NCI-H82 (cell line): ENCODE measurements around the gene DSCAML1.

Source experiments
- DNase-seq: peaks from one replicate; lab custom pipeline; 2025; lab: John Stamatoyannopoulos, UW

DSCAML1 gene

DNA sequence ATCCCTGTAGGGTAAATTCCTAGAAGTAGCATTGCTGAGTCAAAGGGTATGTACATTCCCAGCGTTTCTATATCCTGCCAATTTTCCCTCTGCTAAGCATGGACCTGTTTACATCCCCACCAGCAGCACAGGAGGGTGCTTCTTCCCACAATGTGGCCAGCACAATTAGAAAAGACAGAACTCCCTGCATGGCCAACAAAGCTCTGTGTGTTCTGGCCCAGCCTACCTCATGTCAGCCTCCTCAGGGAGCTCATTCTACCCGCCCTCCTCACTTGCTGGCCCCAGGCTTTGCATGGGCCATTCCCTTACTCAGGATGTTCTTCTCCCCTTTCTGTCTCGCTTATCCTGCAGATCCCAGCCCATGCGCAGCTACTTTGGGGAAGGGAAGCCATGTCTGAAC, 186.1 kb downstream of the DSCAML1 start:
- no peak for DNase-seq

DNA sequence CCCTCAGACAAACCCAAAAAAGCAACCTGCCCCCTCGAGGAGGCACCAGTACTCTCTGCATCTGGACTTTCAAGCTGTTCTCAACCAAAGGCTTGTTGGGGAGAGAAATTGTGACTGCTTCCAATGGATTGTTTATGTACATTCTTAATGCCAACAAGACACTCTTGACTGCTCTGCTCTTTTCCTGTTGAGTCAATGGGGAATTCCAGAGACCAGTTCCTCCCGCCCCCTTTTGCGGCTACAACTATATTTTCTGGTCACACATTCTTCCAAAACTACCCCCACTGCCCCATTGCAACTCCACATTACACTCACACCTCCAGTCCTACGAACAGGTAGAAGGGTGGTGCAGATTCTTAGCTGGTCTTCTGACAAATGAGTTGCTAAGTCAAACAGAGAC, 187.0 kb downstream of the DSCAML1 start:
- no peak for DNase-seq

DNA sequence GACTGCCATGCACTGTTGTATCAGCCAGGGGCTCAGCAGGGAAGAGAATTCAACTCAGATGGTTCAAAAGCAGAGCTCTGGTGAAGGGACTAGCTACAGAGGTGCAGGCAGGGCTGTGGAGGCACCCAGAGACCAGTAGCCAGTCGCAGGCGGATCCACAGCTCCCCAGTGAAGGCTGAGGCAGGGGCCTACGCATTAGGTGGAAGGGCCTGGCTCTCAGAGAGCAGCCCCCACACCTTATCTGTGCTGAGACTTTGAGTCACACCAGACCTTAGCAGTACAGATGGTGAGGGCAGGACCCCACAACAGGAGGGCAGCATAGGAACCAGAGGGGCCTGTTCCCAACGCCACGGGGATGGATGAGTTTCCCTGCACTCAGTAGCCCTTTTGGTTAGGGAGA, 189.6 kb downstream of the DSCAML1 start:
- no peak for DNase-seq

DNA sequence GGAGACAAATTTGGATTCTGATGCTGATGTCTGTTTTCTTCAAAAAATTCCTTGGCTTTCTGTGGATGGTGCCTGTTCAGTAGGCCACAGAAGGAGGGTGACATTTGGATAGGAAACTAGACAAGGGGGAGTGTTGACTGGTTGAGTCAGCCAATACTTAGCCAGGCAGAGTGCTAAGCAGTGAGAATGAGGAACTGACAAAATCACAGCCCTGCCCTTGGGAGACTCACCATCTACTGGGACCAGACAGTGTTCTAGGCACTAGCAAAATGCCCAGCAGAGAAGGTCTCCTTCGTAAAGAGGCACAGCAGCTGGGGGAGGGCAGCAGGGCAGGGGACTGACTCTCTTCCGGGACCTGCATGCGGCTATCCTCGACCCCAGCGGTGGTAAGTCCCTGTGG, 190.2 kb downstream of the DSCAML1 start:
- DNase-seq = no peak

DNA sequence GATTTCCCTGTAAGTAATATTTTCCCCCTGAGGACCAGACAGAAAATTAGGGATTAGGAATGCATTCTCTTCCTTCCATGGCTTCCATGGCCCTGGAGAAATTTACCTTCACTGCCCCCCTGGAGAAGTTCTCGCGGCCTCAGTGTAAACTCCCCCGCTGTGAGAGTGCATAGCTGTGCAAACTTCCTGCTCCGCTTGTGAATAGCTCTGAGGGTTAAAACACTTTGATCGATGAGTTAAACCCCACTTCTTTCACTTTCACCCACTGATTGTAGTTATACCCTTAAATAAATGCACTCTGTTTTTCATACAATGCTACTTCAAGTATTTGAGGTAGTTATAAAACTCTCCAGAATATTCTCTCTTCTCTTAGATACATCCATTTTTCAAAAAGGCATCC, 190.8 kb downstream of the DSCAML1 start:
- DNase-seq = no peak

DNA sequence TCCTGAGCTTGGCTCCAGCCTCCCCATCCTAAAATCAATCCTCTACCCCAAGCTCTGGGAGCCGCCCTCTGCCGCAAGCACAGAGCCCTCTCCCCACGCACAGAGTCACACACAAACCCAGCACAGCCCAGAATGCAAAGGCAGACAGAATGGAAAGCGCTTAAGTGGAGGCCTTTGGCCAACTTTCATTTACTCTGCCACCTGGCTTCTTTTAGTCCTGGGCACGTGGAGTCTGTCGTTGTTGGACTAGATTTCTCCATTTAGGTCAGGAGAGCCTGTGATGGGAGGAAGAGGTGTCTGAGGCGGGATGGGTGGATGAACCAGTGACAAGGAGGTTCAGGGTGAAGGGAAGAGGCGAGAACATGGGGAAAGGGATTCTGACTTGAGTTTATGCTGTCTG, 191.7 kb downstream of the DSCAML1 start:
- DNase-seq = no peak

DNA sequence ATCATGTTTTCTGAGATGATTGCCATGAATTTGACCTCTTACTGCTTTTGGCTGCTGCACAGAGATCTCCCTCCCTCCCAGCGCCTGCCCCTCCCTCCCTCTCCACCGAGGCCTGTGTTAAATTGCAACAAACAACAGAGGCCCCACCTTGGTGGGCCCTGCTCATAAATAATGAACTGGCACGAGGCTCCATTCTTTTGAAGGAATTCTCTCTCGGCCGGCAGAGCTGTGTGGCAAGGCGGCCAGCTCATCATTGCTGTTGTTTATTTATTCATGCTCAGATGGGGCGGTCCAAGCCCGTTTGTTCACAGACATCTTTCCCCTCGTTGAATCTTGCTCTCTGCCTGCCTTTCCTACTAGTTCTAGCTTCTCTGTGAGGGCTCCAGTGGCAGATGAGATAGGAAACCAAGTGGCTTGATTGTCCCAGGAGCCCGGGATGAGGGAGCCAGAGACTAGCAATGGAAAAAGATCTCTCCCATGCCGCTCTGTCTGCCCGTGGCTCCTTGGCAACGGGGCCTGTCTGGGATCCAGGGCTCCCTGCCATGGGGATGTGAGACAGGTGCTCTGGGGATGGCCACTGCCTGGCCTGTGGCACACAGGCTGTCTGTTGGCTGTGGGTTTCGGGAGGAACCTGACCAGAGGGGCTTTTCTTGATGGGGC, 192.6 kb downstream of the DSCAML1 start:
- DNase-seq = no peak

DNA sequence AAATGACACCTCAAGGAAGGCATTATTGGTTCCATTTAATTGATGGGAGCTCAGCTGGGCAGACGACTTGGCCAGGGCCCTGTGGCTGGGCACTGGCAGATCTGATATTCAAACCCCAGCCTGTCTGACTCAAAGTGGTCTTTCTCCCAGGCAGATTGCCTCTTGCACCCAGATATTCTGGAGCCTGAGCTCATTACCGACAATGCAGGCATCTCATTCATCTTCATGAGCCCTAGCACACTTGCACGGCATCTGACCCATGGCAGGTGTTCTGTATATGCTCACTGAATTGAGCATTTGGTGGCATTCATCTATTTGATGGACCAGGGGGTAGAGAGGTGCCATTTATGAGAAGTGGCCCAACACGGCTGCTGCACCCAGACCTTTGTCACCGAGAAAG, 193.1 kb downstream of the DSCAML1 start:
- DNase-seq = no peak

DNA sequence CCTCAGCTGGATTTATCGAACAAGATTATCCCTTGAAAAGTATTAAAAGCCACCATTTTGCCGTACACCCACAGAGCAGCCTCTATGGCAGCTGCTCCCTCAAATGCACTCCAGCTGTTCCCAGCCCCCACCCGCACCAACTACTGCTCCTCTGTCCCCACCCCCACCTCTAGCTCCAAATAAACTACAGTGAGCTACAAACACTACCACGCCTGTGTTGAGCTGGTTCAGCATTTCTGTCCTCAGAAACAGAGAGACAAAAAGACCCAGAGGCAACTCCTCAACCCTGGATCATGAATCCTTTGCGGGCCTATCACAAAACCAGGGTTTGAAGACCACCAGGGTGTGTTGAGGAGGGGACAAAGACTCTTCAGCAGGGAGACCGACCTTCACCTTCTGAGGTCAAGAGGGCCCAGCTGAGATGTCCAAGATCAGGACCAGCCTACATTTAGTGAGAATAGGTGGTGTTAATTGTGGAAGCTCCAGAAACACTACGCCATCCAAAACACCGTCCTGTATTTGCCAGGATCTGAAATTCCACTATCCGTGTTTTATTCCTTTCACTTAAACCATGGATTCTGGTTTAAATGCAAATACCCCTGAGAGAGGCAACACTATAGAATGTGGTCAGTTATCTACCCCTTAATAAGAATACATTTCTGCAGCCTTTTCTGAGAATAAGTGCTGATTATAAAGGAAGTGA, 195.9 kb downstream of the DSCAML1 start:
- peak; percentile 90 for DNase-seq

DNA sequence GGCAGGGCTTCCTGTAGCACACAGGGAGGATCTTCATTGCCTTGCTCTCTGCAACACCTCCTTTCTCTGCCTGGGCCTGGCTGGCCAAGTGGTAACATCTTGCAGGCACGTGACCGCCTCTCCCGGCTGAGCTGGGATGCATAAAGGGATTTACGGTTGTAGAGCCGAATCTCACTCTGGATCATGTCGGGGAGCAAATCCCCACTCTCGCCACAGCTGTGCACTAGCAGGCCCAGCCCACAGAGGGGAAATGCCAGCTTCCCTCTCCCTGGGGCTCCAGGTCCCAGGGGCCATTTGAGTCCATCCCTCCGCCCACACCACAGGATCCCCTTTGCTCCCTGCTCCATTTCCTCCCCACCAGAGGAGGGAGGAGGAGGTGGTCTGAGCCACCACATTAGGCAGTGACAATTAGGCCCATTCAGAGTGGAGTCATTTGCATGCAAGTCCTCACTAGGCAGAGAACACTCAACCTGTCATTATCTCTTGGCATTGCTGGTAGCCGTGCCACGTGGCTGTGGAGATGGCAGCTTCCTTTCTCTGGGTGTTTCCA, 196.7 kb downstream of the DSCAML1 start:
- peak; percentile 97 for DNase-seq

DNA sequence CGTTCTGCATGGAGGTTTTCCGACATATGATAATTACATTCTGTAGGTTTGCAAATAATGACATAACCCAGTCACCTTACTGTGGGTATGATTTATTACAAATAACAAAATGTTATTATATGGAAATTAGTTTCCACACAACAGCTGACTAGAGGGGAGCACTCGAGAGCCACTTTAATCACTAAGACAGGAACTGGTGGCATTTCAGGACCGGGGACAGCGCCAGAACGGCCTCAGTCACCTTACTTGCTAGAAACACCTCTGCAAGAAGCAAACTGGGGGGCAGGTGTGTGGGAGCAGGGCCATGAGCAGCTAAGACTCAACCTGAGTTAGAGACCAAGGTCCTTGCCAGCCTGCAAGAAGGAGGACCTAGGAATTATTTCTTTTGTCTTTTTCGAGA, 199.9 kb downstream of the DSCAML1 start:
- DNase-seq = no peak

DNA sequence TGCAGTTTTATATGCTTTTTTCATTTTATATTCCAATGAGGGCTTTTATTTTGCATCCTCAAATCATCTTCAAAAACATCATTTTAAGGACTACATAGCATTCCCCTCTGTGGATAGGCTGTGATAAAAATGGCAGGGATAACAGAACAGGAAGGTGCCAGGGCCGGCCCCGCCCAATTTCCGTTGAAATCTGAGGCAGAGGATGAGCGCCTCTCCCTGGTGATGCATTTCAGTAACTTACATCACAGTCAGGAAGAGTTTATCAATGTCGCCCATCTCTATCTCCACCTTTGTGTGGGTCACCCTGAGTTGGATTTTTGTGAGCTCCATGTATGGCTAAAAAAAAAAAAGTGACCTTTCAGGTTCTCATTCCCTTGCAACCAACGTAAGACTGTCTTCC, 201.6 kb downstream of the DSCAML1 start:
- DNase-seq = peak; percentile 12

DNA sequence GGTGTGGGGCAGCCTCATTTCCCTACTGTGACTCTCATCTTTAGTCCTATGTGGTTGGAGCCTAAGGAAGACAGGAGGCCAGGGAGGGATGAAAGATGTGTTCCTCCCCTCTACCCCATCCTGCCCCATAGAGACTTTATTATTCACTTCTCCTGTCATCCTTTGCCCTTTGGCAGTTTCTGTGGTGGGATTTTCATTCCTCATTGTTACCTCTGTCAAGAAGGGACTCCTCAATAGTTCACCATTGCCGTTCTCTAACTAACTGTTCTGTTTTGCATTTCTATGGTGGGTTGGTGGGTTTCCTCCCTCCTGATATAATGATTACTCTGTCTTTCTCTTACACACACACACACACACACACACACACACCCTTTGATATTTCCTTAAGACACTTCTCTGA, 202.3 kb downstream of the DSCAML1 start:
- no peak for DNase-seq

DNA sequence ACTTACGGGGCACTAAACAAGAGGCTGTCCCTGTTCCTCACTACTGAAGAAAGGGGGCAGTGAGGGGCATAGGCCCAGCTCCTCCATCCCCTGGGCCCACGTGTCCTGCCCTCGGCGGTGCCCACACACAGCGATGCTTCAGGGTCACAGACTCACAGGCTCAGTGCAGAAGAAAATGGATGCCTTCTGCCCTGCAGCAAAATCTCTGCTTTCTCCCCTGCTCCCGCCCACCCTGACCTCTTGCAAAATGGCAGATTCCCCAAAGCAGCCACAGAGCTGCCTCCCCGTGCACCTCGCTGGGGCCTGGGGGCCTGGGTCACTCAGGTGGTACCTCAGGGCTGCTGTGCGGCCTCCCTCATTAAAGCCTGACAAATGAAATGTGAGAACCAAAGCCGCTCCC, 204.0 kb downstream of the DSCAML1 start:
- DNase-seq = no peak

DNA sequence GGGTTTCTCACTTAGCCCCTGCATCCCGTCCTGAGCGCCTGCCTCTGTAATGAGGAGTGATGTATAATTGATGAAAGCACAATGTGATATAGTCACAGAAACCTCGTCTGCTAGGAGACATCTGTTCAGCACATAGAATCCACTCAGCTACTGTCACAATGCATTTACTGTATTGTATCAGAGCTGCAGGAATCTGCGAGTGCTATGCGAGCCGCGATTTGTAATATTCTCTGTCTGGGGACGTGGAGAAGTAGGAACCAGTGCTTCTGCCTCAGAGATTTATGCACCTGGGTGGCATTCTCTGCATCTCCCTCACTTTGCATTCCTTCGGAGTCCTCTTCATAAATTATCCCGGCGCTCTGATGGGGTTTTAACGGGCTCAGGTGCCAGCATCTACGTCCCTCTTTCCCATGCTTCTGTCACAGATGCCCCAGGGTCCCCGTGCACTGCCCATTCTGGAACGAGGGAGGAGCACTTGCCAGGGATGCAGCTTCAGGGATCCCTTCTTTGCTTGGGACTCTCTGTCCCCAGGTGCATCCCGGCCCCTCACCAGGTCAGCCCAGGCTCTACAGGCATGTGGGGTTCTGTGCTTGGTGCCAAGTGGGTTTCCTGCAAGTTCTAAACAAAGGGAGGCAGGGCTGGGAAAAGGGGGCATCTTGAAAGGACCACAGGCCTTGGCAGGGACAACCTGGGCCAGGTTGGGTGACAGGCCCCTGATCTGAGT, 205.5 kb downstream of the DSCAML1 start:
- no peak for DNase-seq

DNA sequence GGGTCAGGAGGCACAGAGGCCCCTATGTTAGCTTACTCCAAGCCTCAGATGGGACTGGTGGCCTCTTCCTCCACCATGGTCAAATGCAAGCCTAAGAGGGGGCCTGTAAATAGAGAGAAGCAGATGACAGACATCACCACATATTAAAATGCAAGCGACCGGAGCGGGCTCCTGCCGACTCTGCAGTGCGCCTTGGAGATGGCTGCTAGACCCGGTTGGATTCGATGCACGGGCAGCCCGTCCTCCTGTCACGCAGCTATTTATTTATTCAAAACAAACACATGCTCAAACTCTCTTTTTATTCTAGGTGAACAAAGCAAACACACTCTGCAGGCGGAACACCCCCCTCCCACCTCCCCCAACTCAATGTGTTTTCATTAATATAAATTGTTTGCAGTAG, 208.0 kb downstream of the DSCAML1 start:
- no peak for DNase-seq

DNA sequence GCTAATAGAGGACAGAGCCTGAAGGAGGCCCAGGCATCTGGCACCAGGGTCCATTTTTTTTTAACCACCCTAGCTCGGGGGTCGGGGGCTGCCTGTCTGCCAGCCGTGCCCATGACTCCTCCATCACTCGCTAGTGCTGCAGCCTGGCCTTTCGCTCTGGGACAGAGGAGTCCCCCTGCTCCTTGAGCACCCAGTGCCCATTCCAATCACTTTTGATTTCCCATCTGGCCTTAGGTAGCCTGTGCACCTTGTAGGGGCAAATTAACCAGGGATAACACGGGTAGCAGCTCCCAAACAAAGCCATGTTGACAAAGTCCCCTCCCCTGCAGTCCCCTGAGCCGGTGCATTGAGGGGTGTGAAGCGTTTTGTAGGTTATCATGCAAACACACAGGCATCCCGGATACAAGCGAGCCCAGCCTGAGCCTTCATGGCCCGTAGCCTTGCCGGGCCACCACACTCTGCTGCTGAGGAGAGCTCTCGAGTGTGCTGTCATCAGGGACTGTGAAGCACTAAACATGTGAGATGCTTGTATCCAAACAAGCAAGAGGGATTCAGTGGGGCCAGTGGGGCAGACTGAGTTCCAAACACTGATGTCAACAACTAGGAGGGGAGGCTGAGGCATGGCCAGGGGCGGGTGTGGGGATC, 208.7 kb downstream of the DSCAML1 start:
- DNase-seq = no peak

DNA sequence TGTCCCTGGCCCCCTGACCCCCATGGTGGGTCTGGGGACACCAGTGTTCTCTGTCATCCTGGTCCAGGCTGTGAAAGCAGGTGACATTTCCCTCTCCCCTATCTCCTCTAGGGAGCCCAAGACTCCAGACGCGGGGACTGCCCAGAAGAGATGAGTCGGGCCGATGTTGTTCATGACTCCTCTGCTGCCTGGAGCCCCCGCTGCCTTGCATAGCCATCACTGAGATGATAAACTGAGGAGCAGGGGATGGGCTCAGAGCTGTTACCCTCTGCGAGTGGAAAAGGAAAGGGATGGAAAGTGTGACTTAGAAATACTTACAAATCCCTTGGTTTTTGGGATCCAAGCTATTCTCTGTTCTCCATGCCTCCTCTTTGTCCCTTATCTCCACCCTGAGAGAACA, 209.6 kb downstream of the DSCAML1 start:
- no peak for DNase-seq

DNA sequence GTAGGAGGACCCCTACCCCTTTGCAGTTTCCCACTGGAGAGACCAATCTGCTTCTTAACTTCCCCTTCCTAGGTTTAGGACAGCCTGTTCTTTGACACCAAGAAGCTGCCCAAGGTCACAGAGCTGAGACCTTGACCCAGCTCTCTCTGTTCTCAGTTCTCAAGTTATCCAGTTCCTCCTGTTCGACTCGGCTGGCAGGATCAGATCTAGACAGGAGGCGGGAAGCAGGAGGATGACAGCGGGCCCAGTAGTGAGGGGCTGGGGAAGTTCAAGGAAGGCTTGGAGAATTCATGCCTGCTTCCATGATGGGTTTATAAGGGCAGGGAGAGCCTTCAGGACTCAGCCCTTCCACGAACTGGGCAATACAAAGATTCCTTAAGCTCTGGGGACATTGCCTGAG, 210.6 kb downstream of the DSCAML1 start:
- DNase-seq = no peak

DNA sequence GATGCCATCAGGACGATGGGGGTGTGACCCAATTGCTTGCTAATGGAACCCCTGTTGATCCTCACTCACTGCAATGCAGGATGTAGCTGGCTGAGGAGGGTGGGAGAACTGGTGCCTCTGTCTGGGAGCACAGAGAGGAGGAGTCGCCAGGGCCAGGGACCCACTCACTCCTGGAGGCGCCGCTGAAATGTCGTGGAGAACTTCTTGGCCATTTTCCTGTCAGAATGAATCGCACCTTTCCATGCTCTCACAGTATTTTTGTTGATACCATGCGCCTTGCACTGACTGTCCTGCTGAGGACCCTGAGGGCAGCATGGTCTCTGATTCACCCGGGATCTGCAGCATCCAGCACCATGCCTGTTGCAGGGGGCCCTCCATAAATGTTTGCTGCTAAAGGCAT, 211.4 kb downstream of the DSCAML1 start:
- no peak for DNase-seq

DNA sequence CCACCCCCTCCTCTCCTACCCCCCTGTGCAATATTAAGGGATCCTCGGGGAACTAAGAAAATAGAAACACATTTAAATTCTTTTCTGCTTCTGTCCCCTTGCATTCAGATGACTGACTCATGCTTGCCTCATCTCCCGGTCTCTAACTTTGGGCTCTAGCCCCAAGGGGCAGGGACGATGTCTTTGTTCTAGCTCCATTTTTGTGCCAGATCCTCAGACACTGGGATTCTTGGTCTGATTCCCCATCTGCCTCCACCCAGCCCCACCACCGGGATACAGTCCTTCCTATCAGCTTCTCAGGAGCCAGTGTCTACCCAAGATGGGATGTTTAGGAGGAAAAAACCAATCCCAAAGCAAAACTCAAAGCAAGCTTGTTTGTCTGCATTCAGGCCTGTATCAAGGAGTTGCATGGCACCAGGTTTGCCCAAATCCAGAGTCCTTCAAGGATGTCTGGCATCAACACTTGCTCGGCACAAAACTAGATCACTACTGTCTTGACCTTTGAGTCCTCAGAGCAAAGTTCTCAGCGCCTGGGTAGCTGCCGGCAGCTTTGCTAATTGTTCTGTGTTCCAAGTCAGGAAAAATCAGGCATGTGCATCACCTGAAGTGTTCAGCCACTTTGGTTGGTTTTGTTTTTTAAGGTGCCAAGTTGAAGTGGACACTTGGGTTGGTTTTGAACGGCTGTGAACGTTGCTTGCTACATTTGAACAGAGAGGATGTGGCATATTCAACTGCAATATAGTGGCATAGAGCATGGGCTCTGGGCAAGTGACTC, 212.8 kb downstream of the DSCAML1 start:
- no peak for DNase-seq
